HEK293T (cell line): Measurements from ENCODE around the gene CAVIN1.

ENCODE experiments used
- ARNT ChIP-seq: fragments of 450-650 bp; IDR thresholded peaks from 2 replicates; pipeline ENCODE4 v1.6.1; 2017; ENCODE audit warnings: mild to moderate bottlenecking
- ELF4 ChIP-seq: fragments of 450-650 bp; IDR thresholded peaks from 2 replicates; pipeline ENCODE4 v1.6.1; 2017; ENCODE audit warnings: antibody characterized with exemption
- FOXA1 ChIP-seq: fragments of 450-650 bp; IDR thresholded peaks from 2 replicates; pipeline ENCODE4 v1.6.1; 2016; ENCODE audit warnings: mild to moderate bottlenecking
- FOXM1 ChIP-seq: fragments of 450-650 bp; IDR thresholded peaks from 2 replicates; pipeline ENCODE4 v1.6.1; 2017; ENCODE audit warnings: mild to moderate bottlenecking, borderline replicate concordance
- HDGF ChIP-seq: fragments of 450-650 bp; IDR thresholded peaks from 2 replicates; pipeline ENCODE4 v1.6.1; 2017; ENCODE audit warnings: antibody characterized with exemption, borderline replicate concordance
- L3MBTL2 ChIP-seq: fragments of 450-650 bp; conservative IDR thresholded peaks from 2 replicates; pipeline ENCODE4 v1.6.1; 2016; ENCODE audit warnings: mild to moderate bottlenecking
- SP1 ChIP-seq: fragments of 450-650 bp; IDR thresholded peaks from 2 replicates; pipeline ENCODE4 v1.6.1; 2017
- TARDBP ChIP-seq: fragments of 450-650 bp; IDR thresholded peaks from 2 replicates; pipeline ENCODE4 v1.6.1; 2016

- no peak for TF ChIP-seq SP1
- no peak for TF ChIP-seq L3MBTL2
- no peak for TF ChIP-seq ELF4
- no peak for TF ChIP-seq HDGF
- TF ChIP-seq FOXM1 = no peak
- no peak for TF ChIP-seq FOXA1
- TF ChIP-seq TARDBP = no peak
- no peak for TF ChIP-seq ARNT
Measured at GRCh38 chr17:42456223-42457106, 33.4 kb upstream of the CAVIN1 start.
